Tibial nerve (tissue), 4 donors: ENCODE results near the gene TBL1XR1.

Experiments
- EP300 ChIP-seq, 2 donors: sonication (generic); formaldehyde crosslinking; IDR thresholded peaks; one replicate each; pipeline ENCODE4 v1.6.1; 2017; ENCODE audit warnings: antibody characterized with exemption in 2 of 2, mild to moderate bottlenecking in 1 of 2
- POLR2A ChIP-seq, 2 donors: fragments of 450-650 bp; IDR thresholded peaks; one replicate each; pipeline ENCODE4 v1.6.1; 2017; ENCODE audit warnings: antibody characterized with exemption in 2 of 2, mild to moderate bottlenecking in 2 of 2, moderate library complexity in 2 of 2
- TF ChIP-seq, protein P1 (sequence below), 5 experiments: fragments of 200-600 bp in 3 of 5; fragments of 450-650 bp in 2 of 5; sonication (generic) in 3 of 5; IDR thresholded peaks; one replicate each; pipeline ENCODE4 v1.5.1; 2016 to 2019; ENCODE audit warnings: antibody characterized with exemption in 5 of 5, mild to moderate bottlenecking in 3 of 5, moderate library complexity in 2 of 5

DNA sequence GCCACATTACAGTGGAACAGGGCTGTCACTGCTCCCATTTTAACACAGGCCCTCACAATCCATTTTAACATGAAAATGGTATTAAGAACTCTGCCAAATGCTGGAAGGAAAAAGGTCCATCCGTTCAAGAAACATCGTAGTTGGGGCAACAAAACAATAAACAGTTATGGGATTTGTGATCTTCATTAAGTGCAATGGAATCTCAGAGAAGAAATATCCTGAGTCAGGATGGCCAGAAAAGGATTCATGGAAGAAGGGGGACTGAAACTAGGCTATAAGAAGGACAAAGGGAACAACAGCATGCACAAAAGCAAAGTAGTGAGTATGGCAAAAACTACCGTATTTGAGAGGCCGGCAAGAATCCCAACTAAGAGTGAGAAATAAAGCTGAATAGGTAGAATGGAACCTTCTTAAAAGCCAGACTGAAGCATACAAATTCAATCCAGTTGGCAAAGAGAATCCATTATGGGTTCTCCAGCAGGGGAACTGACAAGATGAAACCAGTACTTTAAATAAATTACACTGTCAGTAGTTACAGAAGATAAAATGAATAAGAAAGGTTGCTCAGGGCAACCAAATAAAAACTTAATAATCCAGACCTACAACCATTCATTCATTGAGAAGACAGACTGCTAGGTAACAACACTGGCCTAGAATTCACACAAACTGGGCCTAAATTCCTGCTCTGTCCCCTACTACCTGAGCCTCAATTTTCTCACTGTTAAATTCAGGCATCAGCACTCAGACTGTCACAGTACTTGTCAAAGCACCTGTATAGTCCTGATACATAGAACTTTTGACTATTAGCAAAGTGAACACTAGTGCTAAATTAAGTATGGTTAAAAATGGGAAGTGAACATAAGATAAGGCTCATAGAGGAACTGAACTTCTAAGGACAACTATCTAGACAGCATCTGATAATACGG is 6.3 kb downstream of the TBL1XR1 start:
- no peak for TF ChIP-seq POLR2A (IDR thresholded peaks at IDR 0.05)
- TF ChIP-seq, protein P1, sequence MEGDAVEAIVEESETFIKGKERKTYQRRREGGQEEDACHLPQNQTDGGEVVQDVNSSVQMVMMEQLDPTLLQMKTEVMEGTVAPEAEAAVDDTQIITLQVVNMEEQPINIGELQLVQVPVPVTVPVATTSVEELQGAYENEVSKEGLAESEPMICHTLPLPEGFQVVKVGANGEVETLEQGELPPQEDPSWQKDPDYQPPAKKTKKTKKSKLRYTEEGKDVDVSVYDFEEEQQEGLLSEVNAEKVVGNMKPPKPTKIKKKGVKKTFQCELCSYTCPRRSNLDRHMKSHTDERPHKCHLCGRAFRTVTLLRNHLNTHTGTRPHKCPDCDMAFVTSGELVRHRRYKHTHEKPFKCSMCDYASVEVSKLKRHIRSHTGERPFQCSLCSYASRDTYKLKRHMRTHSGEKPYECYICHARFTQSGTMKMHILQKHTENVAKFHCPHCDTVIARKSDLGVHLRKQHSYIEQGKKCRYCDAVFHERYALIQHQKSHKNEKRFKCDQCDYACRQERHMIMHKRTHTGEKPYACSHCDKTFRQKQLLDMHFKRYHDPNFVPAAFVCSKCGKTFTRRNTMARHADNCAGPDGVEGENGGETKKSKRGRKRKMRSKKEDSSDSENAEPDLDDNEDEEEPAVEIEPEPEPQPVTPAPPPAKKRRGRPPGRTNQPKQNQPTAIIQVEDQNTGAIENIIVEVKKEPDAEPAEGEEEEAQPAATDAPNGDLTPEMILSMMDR (IDR thresholded peaks at IDR 0.05) = no peak
- no peak for TF ChIP-seq EP300 (IDR thresholded peaks at IDR 0.05)
